Thoracic aorta (tissue), 2 donors: ENCODE results near the gene LCOR. TPM values are rescaled to one million over a fixed set of nuclear protein-coding genes. Genes with fewer than 3 reads are reported as not detected.
"Not testable (repeated sequence)": the region's sequence is repeated elsewhere in the genome, so short reads cannot be mapped to it uniquely, and the experiment has no call there.

Experiments used
- ATAC-seq: fragments of 150-250 bp; one replicate; pipeline ENCODE4 v1.8.0; 2017; ENCODE audit warnings: low read depth; ENCODE audit not compliant: insufficient number of reproducible peaks, low FRiP score
- DNase-seq: peaks from one replicate; pipeline ENCODE4 v3.0.0-alpha.2; 2020; ENCODE audit warnings: low spot score
- H3K27ac ChIP-seq, 2 donors: fragments of 200-600 bp; sonication (generic); 1 replicate in 1 of 2; 2 replicates in 1 of 2; pipeline ENCODE4 v1.5.1; 2016; ENCODE audit warnings: mild to moderate bottlenecking in 2 of 2, moderate library complexity in 2 of 2
- H3K27me3 ChIP-seq: fragments of 200-600 bp; sonication (generic); replicated peaks from 2 replicates; pipeline ENCODE4 v1.6.0; 2016; ENCODE audit warnings: mild to moderate bottlenecking; ENCODE audit not compliant: insufficient read depth
- H3K36me3 ChIP-seq: fragments of 200-600 bp; sonication (generic); one replicate; pipeline ENCODE4 v1.5.1; 2016
- H3K4me1 ChIP-seq, 2 donors: fragments of 200-600 bp; sonication (generic); 1 replicate in 1 of 2; 2 replicates in 1 of 2; pipeline versions ENCODE4 v1.5.1 to v1.6.0; 2016; ENCODE audit warnings: low read depth in 2 of 2, mild to moderate bottlenecking in 1 of 2; ENCODE audit not compliant: control insufficient read depth in 1 of 2
- H3K4me3 ChIP-seq: fragments of 200-600 bp; sonication (generic); 2 replicates; pipeline ENCODE4 v1.5.1; 2016; ENCODE audit warnings: mild to moderate bottlenecking
- H3K9me3 ChIP-seq: fragments of 200-600 bp; sonication (generic); 2 replicates; pipeline ENCODE4 v1.5.1; 2016
- total RNA-seq, 2 donors: library from RNA; depleted of rRNA; stranded (reverse); fragments of >200 nt; gene quantifications; one replicate each; pipeline versions ENCODE4 v1.1.0 to v1.2.3, GENCODE V29; 2016
- TF ChIP-seq, protein P1 (sequence below): fragments of 200-600 bp; sonication (generic); IDR thresholded peaks from one replicate; pipeline ENCODE4 v1.5.1; 2019; ENCODE audit warnings: antibody characterized with exemption

LCOR gene
- total RNA-seq, 2 donors from 2014 or later, result 18.3 to 23.3 TPM

DNA sequence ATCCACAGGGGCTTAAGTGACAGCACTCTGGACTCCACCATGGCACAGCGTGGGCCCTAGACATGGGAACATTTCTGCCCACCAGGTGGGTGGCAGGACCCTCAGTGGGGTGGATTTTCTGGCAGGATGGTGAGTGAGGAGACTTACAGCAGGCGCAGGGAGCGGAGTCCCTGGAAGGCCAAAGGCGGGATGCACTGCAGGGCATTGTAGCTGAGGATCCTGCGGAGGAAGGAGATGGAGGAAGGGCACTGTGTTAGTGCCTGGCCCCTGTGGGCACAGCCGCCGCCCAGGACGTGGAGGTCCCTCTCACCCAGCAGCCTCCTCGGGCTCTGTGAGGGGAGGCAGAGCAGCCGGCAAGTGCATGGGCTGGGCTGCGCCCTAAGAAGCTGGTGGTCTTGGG lies 199.4 kb downstream of the LCOR start:
- H3K4me1 ChIP-seq, result no peaks in the 10 kb centered on the region
- no peaks in the 10 kb centered on the region for H3K9me3 ChIP-seq
- ATAC-seq (no peak), DNase-seq (no peak)
- H3K27ac ChIP-seq, result no peak overlapping the region
- TF ChIP-seq, protein P1, sequence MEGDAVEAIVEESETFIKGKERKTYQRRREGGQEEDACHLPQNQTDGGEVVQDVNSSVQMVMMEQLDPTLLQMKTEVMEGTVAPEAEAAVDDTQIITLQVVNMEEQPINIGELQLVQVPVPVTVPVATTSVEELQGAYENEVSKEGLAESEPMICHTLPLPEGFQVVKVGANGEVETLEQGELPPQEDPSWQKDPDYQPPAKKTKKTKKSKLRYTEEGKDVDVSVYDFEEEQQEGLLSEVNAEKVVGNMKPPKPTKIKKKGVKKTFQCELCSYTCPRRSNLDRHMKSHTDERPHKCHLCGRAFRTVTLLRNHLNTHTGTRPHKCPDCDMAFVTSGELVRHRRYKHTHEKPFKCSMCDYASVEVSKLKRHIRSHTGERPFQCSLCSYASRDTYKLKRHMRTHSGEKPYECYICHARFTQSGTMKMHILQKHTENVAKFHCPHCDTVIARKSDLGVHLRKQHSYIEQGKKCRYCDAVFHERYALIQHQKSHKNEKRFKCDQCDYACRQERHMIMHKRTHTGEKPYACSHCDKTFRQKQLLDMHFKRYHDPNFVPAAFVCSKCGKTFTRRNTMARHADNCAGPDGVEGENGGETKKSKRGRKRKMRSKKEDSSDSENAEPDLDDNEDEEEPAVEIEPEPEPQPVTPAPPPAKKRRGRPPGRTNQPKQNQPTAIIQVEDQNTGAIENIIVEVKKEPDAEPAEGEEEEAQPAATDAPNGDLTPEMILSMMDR, result no peak
- H3K36me3 ChIP-seq, result no peaks in the 10 kb centered on the region
- no peak overlapping the region for H3K4me3 ChIP-seq
- H3K27me3 ChIP-seq, result no peaks in the 10 kb centered on the region

DNA sequence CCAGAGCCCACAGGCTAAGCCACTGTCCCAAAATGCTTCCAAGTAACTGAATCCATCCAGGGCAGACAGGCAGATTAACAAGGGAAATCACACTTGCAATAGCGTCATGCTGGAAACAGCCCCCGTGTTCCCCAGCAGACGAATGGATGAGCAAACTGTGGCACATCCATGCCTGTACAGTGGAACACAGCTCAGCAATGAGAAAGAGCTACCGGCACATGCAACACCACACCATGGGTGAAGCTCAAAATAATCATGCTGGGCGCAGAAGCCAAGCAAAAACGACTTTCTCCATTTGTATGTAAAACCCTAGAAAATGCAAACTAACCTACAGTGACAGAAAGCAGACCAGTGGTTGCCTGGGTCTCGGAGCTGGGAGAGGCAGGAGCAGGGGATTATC lies 200.5 kb downstream of the LCOR start:
- Histone ChIP-seq H3K9me3 (no peaks in the 10 kb centered on the region), H3K27ac (no peak overlapping the region), H3K4me1 (peaks cover 0 to 7% of the 10 kb centered on the region in 2 donors), H3K27me3 (no peaks in the 10 kb centered on the region), H3K36me3 (no peaks in the 10 kb centered on the region), H3K4me3 (no peak overlapping the region)
- ATAC-seq, result no peak
- no peak for DNase-seq
- TF ChIP-seq, protein P1, result no peak

DNA sequence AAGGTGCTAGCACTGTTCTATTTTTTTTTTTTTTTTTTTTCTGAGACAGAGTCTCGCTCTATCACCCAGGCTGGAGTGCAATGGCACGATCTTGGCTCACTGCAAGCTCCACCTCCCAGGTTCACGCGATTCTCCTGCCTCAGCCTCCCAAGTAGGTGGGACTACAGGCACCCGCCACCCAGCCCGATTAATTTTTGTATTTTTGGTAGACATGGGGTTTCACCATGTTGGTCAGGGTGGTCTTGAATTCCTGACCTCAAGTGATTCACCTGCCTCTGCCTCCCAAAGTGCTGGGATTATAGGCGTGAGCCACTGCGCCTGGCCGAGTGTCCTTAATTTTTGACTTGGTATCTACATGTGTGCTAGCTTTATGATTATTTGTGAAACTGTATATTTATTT lies 201.7 kb downstream of the LCOR start:
- not testable (repeated sequence) for H3K27ac ChIP-seq, H3K4me3 ChIP-seq, DNase-seq, H3K27me3 ChIP-seq, H3K36me3 ChIP-seq, ATAC-seq, H3K9me3 ChIP-seq
- peaks cover 0 to 13% of the 10 kb centered on the region in 2 donors for H3K4me1 ChIP-seq

DNA sequence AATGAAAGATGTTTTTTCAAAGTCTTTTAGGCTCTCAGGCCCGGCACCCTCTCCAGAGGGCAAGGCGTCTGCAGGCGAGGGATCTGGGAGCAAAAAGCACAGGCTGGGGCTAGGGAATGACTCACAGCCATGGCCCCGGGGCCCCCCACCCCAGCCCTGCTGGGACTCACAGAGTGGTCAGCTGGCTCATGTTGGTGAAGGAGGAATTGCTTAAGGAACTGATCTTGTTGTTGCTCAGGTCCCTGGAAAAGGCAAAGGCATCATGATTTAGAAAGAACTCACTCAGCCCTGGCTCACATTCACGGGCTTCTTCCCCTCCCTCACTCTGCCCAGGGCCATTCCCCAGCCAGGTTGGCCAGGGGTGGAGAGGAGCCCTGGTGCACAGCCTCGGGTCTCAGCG lies 202.2 kb downstream of the LCOR start:
- TF ChIP-seq, protein P1, result no peak
- ATAC-seq (no peak), DNase-seq (no peak)
- no peaks in the 10 kb centered on the region for H3K27me3 ChIP-seq
- no peaks in the 10 kb centered on the region for H3K36me3 ChIP-seq
- H3K4me3 ChIP-seq, result no peak overlapping the region
- H3K4me1 ChIP-seq, result peaks cover 0 to 13% of the 10 kb centered on the region in 2 donors
- H3K9me3 ChIP-seq, result no peaks in the 10 kb centered on the region
- H3K27ac ChIP-seq, result no peak overlapping the region

DNA sequence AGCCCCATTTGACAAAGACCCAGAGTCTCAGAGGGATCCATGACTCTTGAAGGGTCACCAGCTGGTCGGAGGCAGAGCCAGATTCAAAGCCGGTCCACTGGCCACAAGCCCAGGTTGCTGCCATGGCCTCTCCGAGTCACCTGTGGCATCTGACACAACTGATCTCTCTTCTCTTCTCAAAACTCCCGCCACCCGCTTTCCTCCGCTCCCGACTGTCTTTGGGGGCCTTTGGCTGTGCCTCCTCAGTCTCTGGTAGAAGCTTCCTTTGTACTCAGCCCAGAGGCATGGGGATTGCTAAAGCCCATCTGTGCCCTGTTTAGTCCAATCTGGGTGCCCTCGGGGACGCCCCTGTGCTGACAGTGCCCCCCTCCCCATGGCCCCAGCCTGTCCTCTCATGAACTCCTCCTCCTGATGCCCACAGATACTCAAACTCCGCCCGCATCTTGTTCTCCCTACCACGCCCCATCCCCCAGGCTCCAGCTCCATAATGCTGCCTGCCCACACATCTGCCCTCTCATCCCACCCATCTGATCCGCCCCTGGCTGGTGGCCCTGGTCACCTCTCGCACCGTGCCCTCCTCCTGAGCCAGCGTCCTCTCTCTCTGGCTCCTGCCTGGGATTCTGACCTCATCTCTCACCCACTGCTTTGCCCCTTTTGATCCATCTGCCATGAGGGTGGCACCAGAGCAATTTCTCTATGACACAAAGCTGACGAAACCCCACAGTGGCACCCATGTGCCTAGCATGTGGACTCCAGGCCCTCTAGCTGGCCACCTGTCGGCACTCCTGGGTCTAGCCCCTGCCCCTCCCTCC lies 203.1 kb downstream of the LCOR start:
- no peak overlapping the region for H3K27ac ChIP-seq
- ATAC-seq (no peak), DNase-seq (no peak)
- H3K4me3 ChIP-seq, result no peak overlapping the region
- H3K36me3 ChIP-seq, result no peaks in the 10 kb centered on the region
- TF ChIP-seq, protein P1, result no peak
- H3K4me1 ChIP-seq, result peaks cover 0 to 13% of the 10 kb centered on the region in 2 donors
- no peaks in the 10 kb centered on the region for H3K9me3 ChIP-seq
- no peaks in the 10 kb centered on the region for H3K27me3 ChIP-seq
